ENCODE measurements around the gene MAP3K19.

MAP3K19 gene

DNA sequence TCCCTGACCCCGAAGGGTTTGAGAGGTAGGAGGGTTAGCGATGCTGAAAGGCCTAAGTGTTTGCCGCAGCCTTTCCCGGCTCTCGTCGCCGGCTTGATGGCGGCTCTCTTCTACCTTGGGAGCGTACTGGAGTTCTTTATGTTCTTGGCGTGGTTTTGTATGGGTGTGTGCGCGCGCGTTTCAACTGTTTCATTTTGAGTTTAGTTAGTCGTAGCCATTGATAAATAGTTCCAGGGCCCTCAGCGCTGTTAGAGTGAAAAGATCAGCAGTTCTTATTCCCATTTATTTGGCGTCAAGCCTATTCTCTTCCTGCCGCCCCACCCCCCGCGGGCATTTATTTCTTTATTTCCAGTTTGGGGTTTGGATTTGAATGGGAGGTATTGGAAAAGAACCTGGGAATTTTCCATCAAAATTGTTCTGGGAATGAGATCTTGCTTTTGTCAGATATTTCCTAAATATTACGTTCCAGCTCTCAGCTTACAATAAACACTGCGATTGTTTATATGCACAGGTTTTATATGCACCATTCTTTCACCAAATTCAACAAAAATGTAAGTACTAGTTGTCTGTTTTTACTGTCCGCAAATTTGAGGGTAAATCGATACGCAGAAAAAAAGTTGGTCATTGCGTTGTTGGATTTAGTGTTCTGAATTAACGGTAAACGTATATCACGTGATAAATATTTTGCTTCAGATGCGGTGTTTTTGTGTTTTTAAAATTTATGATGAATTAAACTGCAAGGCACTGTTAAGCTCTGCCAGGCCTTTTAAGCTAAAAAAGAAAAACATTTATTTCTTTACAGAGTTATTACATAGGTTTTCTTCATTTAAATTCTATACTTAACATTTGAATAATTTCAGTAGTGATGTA lies 127.7 kb downstream of the MAP3K19 start:
- DNase-seq, result no peak

GRCh38 chr2:134918526-134919340 lies 128.5 kb downstream of the MAP3K19 start, which contains the start of gene CCNT2:
Gene CCNT2, plus strand, starts transcription at chr2:134918822. Its CDS starts 33 bp downstream, at chr2:134918855.
- peak; percentile 97 for DNase-seq

DNA sequence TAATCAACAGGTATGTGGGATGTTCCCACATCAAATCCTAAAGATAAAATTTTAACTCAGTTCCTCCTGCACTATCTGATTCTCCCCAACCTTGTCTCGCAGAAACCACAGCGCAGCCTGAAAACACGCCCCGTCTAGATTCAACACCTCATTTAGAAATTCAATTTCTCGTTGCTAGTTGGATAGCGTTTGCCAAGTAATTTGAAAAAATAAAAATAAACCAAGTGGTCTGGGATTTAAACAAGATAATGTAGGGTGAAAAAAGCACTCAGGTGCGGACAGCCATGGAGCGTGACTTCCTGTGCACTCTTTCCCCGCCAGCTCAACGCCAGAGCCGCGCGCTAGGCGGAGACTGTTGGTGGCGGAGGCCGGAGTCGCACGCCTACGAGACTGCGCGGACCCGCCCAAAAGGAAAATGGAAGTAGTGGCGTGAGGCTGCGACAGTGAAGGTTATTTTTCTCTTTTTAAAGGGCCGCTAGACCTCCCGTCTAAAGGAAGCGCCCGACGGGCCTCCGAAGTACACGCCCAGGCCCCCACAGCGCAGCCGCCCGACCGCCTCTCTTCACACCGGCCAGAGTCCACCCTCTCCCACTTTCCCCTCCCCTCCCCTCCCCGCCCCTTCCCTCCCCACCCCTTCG lies 129.2 kb downstream of the MAP3K19 start:
- no peak for DNase-seq

GRCh38 chr2:134917360-134917865 lies 129.8 kb downstream of the MAP3K19 start:
- DNase-seq, result no peak
